Measurements from ENCODE around the gene OR2F1. TPM values are rescaled to one million over a fixed set of nuclear protein-coding genes. Genes with fewer than 3 reads are reported as not detected.

The OR2F1 gene
- total RNA-seq, 1 experiment from 2014 or later, result not detected

DNA sequence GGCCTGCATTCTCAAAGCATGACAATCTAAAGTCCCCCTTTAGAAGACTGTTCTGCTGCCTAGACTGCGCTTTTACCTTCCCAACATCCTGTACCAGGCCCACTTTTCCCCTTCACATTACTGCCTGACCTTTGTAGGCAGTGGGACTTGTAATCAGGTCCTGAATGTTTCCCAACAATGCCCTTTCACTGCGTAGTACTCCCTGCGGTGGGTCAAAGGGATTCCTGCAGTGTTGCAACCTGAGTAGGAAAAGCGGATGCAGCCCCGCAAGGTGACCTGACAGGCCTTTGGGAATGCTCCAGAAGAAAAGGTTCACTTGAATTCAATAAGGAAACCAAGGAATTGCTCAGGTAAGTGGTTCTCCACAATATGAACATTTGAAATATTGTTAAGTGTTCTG is 47.7 kb upstream of the OR2F1 start:
- Mint-ChIP-seq H3K27me3 (ENCODE audit: insufficient read depth, unreplicated experiment) (no peaks in the 10 kb centered on the region), H3K9me3 (ENCODE audit: unreplicated experiment) (no peaks in the 10 kb centered on the region), H3K4me1 (ENCODE audit: low read depth, unreplicated experiment) (peaks cover 18% of the 10 kb centered on the region), H3K4me3 (ENCODE audit: unreplicated experiment) (no peak overlapping the region), H3K27ac (ENCODE audit: unreplicated experiment) (no peak overlapping the region), H3K36me3 (ENCODE audit: insufficient read depth, unreplicated experiment) (peaks cover 8% of the 10 kb centered on the region)
- H3K36me3 ChIP-seq (ENCODE audit: control insufficient read depth, insufficient read depth, low read length), result no peaks in the 10 kb centered on the region
- H3K4me3 ChIP-seq (ENCODE audit: low read depth, low read length), result no peak overlapping the region
- DNase-seq, result no peak
- TF ChIP-seq, protein P1, sequence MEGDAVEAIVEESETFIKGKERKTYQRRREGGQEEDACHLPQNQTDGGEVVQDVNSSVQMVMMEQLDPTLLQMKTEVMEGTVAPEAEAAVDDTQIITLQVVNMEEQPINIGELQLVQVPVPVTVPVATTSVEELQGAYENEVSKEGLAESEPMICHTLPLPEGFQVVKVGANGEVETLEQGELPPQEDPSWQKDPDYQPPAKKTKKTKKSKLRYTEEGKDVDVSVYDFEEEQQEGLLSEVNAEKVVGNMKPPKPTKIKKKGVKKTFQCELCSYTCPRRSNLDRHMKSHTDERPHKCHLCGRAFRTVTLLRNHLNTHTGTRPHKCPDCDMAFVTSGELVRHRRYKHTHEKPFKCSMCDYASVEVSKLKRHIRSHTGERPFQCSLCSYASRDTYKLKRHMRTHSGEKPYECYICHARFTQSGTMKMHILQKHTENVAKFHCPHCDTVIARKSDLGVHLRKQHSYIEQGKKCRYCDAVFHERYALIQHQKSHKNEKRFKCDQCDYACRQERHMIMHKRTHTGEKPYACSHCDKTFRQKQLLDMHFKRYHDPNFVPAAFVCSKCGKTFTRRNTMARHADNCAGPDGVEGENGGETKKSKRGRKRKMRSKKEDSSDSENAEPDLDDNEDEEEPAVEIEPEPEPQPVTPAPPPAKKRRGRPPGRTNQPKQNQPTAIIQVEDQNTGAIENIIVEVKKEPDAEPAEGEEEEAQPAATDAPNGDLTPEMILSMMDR (IDR thresholded peaks at IDR 0.05; ENCODE audit: insufficient read depth in 1 of 2, low read depth in 1 of 2, low read length in 1 of 2, severe bottlenecking in 1 of 2, unreplicated experiment in 1 of 2), result no peak
- POLR2A ChIA-PET, result no interaction called here
- intact Hi-C loops (cut with micrococcal nuclease; ENCODE audit: unreplicated experiment), result no loop called here
- no peaks in the 10 kb centered on the region for H3K9me3 ChIP-seq
- CTCF ChIA-PET, result no interaction called here
- H3K27me3 ChIP-seq (replicated peaks; ENCODE audit: control insufficient read depth, insufficient read depth, low read length), result no peaks in the 10 kb centered on the region
- BruUV-seq (replicated peaks), result no TSS peak
- H3K4me1 ChIP-seq, result peaks cover 12% of the 10 kb centered on the region

DNA sequence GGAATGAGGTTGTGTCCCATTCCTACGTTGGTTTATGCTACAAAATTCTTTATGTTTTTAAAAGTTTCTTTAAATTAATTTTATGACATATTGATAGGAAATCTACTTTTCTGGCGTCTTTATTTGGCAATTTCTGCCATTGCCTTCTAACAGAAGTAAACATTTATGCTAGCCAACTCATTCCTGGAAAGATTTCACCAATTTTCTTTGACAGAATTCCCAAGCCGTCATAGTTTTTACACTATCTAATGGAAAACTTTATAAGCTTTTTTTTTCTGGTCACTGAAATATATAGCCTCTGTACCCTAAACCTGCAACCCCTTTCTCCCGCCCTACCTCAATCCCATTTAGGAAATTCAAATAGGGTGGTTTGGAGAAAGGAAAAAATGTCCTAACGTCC is 46.5 kb upstream of the OR2F1 start:
- no peaks in the 10 kb centered on the region for H3K27me3 ChIP-seq (replicated peaks; ENCODE audit: control insufficient read depth, insufficient read depth, low read length)
- no TSS peak for BruUV-seq (replicated peaks)
- POLR2A ChIA-PET, result no interaction called here
- intact Hi-C loops (cut with micrococcal nuclease; ENCODE audit: unreplicated experiment), result no loop called here
- no peak for DNase-seq
- Mint-ChIP-seq H3K27me3 (ENCODE audit: insufficient read depth, unreplicated experiment) (no peaks in the 10 kb centered on the region), H3K4me1 (ENCODE audit: low read depth, unreplicated experiment) (peaks cover 18% of the 10 kb centered on the region), H3K9me3 (ENCODE audit: unreplicated experiment) (no peaks in the 10 kb centered on the region), H3K27ac (ENCODE audit: unreplicated experiment) (no peak overlapping the region), H3K36me3 (ENCODE audit: insufficient read depth, unreplicated experiment) (peaks cover 6% of the 10 kb centered on the region), H3K4me3 (ENCODE audit: unreplicated experiment) (no peak overlapping the region)
- no peak overlapping the region for H3K4me3 ChIP-seq (ENCODE audit: low read depth, low read length)
- TF ChIP-seq, protein P1 (IDR thresholded peaks at IDR 0.05; ENCODE audit: insufficient read depth in 1 of 2, low read depth in 1 of 2, low read length in 1 of 2, severe bottlenecking in 1 of 2, unreplicated experiment in 1 of 2), result no peak
- CTCF ChIA-PET, result no interaction called here
- peaks cover 12% of the 10 kb centered on the region for H3K4me1 ChIP-seq
- H3K36me3 ChIP-seq (ENCODE audit: control insufficient read depth, insufficient read depth, low read length), result no peaks in the 10 kb centered on the region
- no peaks in the 10 kb centered on the region for H3K9me3 ChIP-seq

DNA sequence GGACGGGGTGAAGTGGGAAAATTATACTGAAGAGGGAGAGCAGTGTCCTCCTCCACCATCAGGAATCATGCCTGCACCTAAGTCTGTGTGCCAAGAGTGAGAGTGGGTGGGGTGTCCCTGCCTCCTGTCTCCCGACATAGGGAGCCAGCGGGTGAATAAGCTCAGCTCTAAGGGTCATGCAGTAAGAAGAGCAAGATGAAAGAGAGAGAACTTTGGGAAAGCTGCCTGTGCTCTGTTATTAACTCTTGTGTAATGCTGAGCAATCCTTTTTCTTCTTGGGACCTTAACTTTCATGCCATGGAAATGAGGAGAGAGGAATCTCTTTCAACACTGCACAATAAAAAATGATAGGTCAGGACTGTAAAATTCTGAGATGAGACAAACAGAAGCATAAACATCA is 44.8 kb upstream of the OR2F1 start:
- Histone ChIP-seq H3K9me3 (no peaks in the 10 kb centered on the region), H3K36me3 (ENCODE audit: control insufficient read depth, insufficient read depth, low read length) (no peaks in the 10 kb centered on the region), H3K4me1 (peaks cover 21% of the 10 kb centered on the region), H3K4me3 (ENCODE audit: low read depth, low read length) (no peak overlapping the region), H3K27me3 (replicated peaks; ENCODE audit: control insufficient read depth, insufficient read depth, low read length) (no peaks in the 10 kb centered on the region)
- TF ChIP-seq, protein P1 (IDR thresholded peaks at IDR 0.05; ENCODE audit: insufficient read depth in 1 of 2, low read depth in 1 of 2, low read length in 1 of 2, severe bottlenecking in 1 of 2, unreplicated experiment in 1 of 2), result no peak
- H3K27ac Mint-ChIP-seq (ENCODE audit: unreplicated experiment), result no peak overlapping the region
- H3K4me3 Mint-ChIP-seq (ENCODE audit: unreplicated experiment), result no peak overlapping the region
- DNase-seq, result no peak
- no TSS peak for BruUV-seq (replicated peaks)
- intact Hi-C loops (cut with micrococcal nuclease; ENCODE audit: unreplicated experiment), result no loop called here
- no peaks in the 10 kb centered on the region for H3K27me3 Mint-ChIP-seq (ENCODE audit: insufficient read depth, unreplicated experiment)
- H3K36me3 Mint-ChIP-seq (ENCODE audit: insufficient read depth, unreplicated experiment), result no peaks in the 10 kb centered on the region
- CTCF ChIA-PET, result no interaction called here
- H3K9me3 Mint-ChIP-seq (ENCODE audit: unreplicated experiment), result no peaks in the 10 kb centered on the region
- H3K4me1 Mint-ChIP-seq (ENCODE audit: low read depth, unreplicated experiment), result peaks cover 21% of the 10 kb centered on the region
- POLR2A ChIA-PET, result no interaction called here
